Naive B cell (primary cell): Measurements from ENCODE around the gene PRR3. TPM values are rescaled to one million over a fixed set of nuclear protein-coding genes. Genes with fewer than 3 reads are reported as not detected.

Experiments used
- ATAC-seq, 2 donors: fragments of 150-1000 bp; cut with Tn5 transposase; 2 replicates each; pipeline ENCODE4 v1.10.0; 2021; ENCODE audit warnings: low read depth in 2 of 2, mild to moderate bottlenecking in 2 of 2, moderate library complexity in 2 of 2
- DNase-seq: peaks from one replicate; pipeline ENCODE4 v3.0.0; 2022
- H3K27ac Mint-ChIP-seq, 6 donors: one replicate each; pipeline ENCODE4 v1.8.0; 2020 to 2022; ENCODE audit warnings: mild to moderate bottlenecking in 6 of 6, mixed read lengths in 6 of 6, moderate library complexity in 5 of 6, inconsistent platforms in 2 of 6
- H3K27me3 Mint-ChIP-seq, 3 donors: one replicate each; pipeline ENCODE4 v1.8.0; 2021 to 2022; ENCODE audit warnings: mixed read lengths in 3 of 3, mild to moderate bottlenecking in 1 of 3
- H3K36me3 Mint-ChIP-seq, 2 donors: one replicate each; pipeline ENCODE4 v1.8.0; 2020 to 2022; ENCODE audit warnings: mixed read lengths in 2 of 2, inconsistent platforms in 1 of 2, mild to moderate bottlenecking in 1 of 2
- H3K4me1 Mint-ChIP-seq, 3 donors: one replicate each; pipeline ENCODE4 v1.8.0; 2020 to 2022; ENCODE audit warnings: mixed read lengths in 3 of 3, inconsistent platforms in 1 of 3, mild to moderate bottlenecking in 1 of 3, moderate library complexity in 1 of 3
- H3K4me3 Mint-ChIP-seq, 8 donors: one replicate each; pipeline ENCODE4 v1.8.0; 2020 to 2022; ENCODE audit warnings: mild to moderate bottlenecking in 8 of 8, mixed read lengths in 8 of 8, moderate library complexity in 8 of 8, inconsistent platforms in 2 of 8
- H3K9me3 Mint-ChIP-seq, 7 donors: one replicate each; pipeline ENCODE4 v1.8.0; 2020 to 2022; ENCODE audit warnings: mixed read lengths in 7 of 7, mild to moderate bottlenecking in 5 of 7, inconsistent platforms in 2 of 7, moderate library complexity in 1 of 7
- polyA plus RNA-seq, 6 donors: library from polyadenylated mRNA; unstranded; fragments of 300-500 nt; fragmentation: Illumina TruSeq; gene quantifications; one replicate each; pipeline ENCODE4 v1.2.3, GENCODE V29; 2021; ENCODE audit warnings: low read depth in 6 of 6

Gene PRR3
- polyA plus RNA-seq, 6 donors from 2014 or later: 8.1 to 14.2 (median 11.2) TPM

- peak overlapping the region in 1 of 8 donors; percentile 58 for H3K4me3 Mint-ChIP-seq
- peak overlapping the region in 5 of 6 donors; percentile 59 to 92 (median 75) for H3K27ac Mint-ChIP-seq
- peaks cover 27 to 33% (median 29%) of the 10 kb centered on the region in 3 donors for H3K4me1 Mint-ChIP-seq
- ATAC-seq (no peak), DNase-seq (no peak)
- H3K9me3 Mint-ChIP-seq: no peaks in the 10 kb centered on the region
- peaks cover 0 to 8% of the 10 kb centered on the region in 2 donors for H3K36me3 Mint-ChIP-seq
- no peaks in the 10 kb centered on the region for H3K27me3 Mint-ChIP-seq
Observed at GRCh38 chr6:30543821-30544220, 13.3 kb upstream of the PRR3 start.

- peak overlapping the region in 1 of 8 donors; percentile 42 for H3K4me3 Mint-ChIP-seq
- H3K36me3 Mint-ChIP-seq: peaks cover 6 to 17% of the 10 kb centered on the region in 2 donors
- H3K4me1 Mint-ChIP-seq: peaks cover 27 to 34% (median 29%) of the 10 kb centered on the region in 3 donors
- H3K27ac Mint-ChIP-seq: peak overlapping the region; percentile 31 to 92 (median 61)
- H3K9me3 Mint-ChIP-seq: no peaks in the 10 kb centered on the region
- peak; percentile 55 for DNase-seq
- ATAC-seq: peak in 1 of 2 donors; percentile 26
- no peaks in the 10 kb centered on the region for H3K27me3 Mint-ChIP-seq
Observed at GRCh38 chr6:30544666-30545272, 12.3 kb upstream of the PRR3 start.

GRCh38 chr6:30547454-30547853 is 9.6 kb upstream of the PRR3 start:
- Mint-ChIP-seq H3K9me3 (no peaks in the 10 kb centered on the region), H3K4me3 (no peak overlapping the region), H3K36me3 (peaks cover 22 to 39% of the 10 kb centered on the region in 2 donors), H3K4me1 (peaks cover 18 to 25% (median 20%) of the 10 kb centered on the region in 3 donors), H3K27ac (peak overlapping the region in 1 of 6 donors; percentile 72), H3K27me3 (no peaks in the 10 kb centered on the region)
- DNase-seq: no peak
- peak in 1 of 2 donors; percentile 25 for ATAC-seq

GRCh38 chr6:30548375-30548774 is 8.7 kb upstream of the PRR3 start:
- Mint-ChIP-seq H3K9me3 (no peaks in the 10 kb centered on the region), H3K4me3 (no peak overlapping the region), H3K27ac (peak overlapping the region in 4 of 6 donors; percentile 21 to 71 (median 23)), H3K36me3 (peaks cover 25 to 48% of the 10 kb centered on the region in 2 donors), H3K27me3 (no peaks in the 10 kb centered on the region), H3K4me1 (peaks cover 13 to 19% (median 19%) of the 10 kb centered on the region in 3 donors)
- no peak for DNase-seq
- ATAC-seq: no peak

GRCh38 chr6:30554404-30554803 is 2.7 kb upstream of the PRR3 start:
- ATAC-seq: no peak
- Mint-ChIP-seq H3K4me3 (peak overlapping the region; percentile 20 to 100 (median 99)), H3K4me1 (peaks cover 31 to 49% (median 43%) of the 10 kb centered on the region in 3 donors)

DNA sequence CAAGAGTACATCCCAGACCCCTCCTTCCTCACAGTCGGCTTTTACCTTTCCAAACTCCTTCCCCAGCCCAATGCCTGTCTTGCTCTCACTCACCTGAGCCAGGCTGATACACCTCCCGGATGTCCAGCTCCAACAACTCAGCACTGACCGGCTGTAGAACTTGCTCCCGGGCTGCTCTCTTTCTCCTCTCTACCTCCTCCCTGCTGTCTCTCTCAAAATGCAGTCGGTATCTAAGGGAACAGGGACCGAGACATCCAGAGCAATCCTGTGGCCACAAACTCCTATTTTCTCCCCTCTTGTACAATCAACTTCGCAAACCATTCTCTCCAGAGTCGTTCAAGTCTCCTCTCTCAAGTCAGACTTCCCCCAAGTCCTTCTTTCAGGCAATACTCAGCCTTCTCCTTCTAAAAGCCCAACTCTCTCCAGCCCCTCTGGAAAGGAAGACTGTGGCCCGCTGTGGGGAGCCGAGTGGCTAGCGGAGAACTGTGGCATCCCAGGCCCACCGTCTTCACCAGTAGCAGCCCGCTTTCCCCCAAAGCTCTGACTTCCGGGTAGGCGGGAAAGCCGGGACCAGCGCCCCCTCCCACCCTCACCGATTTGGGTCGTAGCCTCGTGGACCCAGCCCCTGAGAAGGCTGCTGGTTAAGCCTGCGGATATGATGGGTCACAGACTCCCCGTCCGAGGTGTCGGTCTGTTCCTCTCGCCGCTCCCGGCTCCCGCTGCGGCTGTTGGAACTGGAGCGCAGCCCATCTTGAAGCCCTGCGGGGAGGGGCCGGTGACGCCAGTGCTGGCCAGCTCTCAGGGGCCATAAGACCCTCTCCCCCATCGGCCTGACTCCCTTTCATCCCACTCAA is 1.9 kb upstream of the PRR3 start:
- no peak for DNase-seq
- Mint-ChIP-seq H3K27me3 (no peaks in the 10 kb centered on the region), H3K4me1 (peaks cover 35 to 53% (median 47%) of the 10 kb centered on the region in 3 donors), H3K4me3 (peak overlapping the region; percentile 98 to 100 (median 99)), H3K9me3 (no peaks in the 10 kb centered on the region), H3K36me3 (peaks cover 19 to 38% of the 10 kb centered on the region in 2 donors), H3K27ac (peak overlapping the region; percentile 88 to 100 (median 100))
- no peak for ATAC-seq

More at GRCh38 chr6:30554404-30554803, 2.7 kb upstream of the PRR3 start:
- H3K27ac Mint-ChIP-seq: peak overlapping the region in 5 of 6 donors; percentile 10 to 100 (median 83)
- H3K36me3 Mint-ChIP-seq: peaks cover 21 to 46% of the 10 kb centered on the region in 2 donors
- H3K27me3 Mint-ChIP-seq: no peaks in the 10 kb centered on the region
- DNase-seq: no peak
- H3K9me3 Mint-ChIP-seq: no peaks in the 10 kb centered on the region

DNA sequence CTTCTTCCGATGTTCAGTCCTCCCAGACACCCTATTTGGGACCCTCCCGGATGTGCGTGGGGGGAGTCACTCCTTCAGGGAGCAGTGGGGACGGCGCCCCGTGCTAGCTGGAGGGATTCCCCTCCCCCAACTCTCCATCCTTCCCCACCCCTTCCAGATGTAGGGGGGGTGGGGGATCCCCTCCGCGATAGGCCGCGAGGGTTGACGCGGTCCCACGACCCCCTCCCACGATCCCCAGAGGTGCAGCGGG is 1.4 kb upstream of the PRR3 start:
- Mint-ChIP-seq H3K27ac (peak overlapping the region; percentile 99 to 100 (median 100)), H3K4me3 (peak overlapping the region; percentile 98 to 100 (median 99)), H3K9me3 (no peaks in the 10 kb centered on the region), H3K4me1 (peaks cover 35 to 53% (median 49%) of the 10 kb centered on the region in 3 donors), H3K36me3 (peaks cover 16 to 32% of the 10 kb centered on the region in 2 donors), H3K27me3 (no peaks in the 10 kb centered on the region)
- no peak for ATAC-seq
- DNase-seq: no peak

DNA sequence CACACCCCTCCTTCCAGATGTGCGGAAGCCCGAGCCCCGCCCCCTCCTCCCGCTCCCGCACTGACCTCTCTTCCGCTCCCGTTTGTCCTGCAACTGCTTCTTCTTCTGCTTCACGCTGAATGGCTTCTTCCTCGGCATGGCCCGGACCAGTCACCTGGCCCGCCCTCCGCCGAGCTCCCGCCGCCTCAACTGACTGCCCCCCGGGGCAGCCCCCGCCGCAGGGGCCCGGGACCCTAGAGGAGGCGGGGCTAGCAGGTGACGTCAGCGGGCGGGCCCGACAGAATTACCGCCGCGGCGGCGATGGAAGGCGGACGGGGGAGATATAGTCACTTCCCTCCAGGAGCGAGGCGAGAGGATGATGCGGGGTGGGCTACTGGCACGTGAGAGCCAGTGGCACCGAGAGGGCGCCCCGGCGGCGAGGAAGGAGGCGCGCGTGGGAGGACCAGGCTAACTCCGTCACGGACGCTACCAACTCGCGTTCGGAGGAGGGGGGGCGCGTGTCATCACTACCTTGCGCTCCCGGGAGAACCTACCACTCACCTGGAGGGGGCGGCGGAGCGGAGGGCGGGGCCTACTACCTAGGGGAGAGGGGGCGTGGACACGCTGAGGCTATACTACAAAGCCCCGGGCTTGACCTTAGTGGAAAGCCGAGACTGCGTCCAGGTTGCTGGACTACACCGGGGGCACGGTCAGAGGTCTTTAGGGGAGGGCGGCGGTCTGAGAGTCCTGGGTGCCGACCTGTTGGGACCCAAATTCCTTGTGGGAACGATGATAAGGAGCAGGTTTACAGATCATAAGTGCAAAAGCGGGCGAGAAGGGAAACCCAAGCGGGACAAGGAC is 809 bp upstream of the PRR3 start, which contains the start of gene GNL1:
Gene GNL1 (minus strand): TSS at position 424 of the 840 bp plus-strand sequence. CDS start 286 bp downstream, at position 138.
- H3K36me3 Mint-ChIP-seq: peaks cover 12 to 28% of the 10 kb centered on the region in 2 donors

GRCh38 chr6:30557683-30557981 is 537 bp downstream of the PRR3 start:
- Mint-ChIP-seq H3K27me3 (no peaks in the 10 kb centered on the region), H3K4me3 (peak overlapping the region; percentile 98 to 100 (median 99)), H3K9me3 (no peaks in the 10 kb centered on the region), H3K27ac (peak overlapping the region; percentile 99 to 100 (median 100)), H3K4me1 (peaks cover 36 to 51% (median 49%) of the 10 kb centered on the region in 3 donors), H3K36me3 (peaks cover 1 to 22% of the 10 kb centered on the region in 2 donors)
- DNase-seq (no peak), ATAC-seq (peak in 1 of 2 donors; percentile 6)

More for the DNA sequence above, 809 bp upstream of the PRR3 start, which contains the start of gene GNL1:
- Mint-ChIP-seq H3K4me1 (peaks cover 35 to 53% (median 49%) of the 10 kb centered on the region in 3 donors), H3K4me3 (peak within 1 kb of the TSS; percentile 98 to 100 (median 99)), H3K27me3 (no peaks in the 10 kb centered on the region), H3K9me3 (no peaks in the 10 kb centered on the region), H3K27ac (peak within 1 kb of the TSS; percentile 99 to 100 (median 100))
- DNase-seq (peak; percentile 99), ATAC-seq (peak; percentile 79 to 80)

- Mint-ChIP-seq H3K36me3 (peaks cover 0 to 15% of the 10 kb centered on the region in 2 donors), H3K27me3 (no peaks in the 10 kb centered on the region), H3K4me1 (peaks cover 31 to 35% (median 33%) of the 10 kb centered on the region in 3 donors), H3K4me3 (peak overlapping the region in 1 of 8 donors; percentile 8), H3K27ac (no peak overlapping the region), H3K9me3 (no peaks in the 10 kb centered on the region)
- DNase-seq (no peak), ATAC-seq (no peak)
Observed at GRCh38 chr6:30560930-30561329, 3.8 kb downstream of the PRR3 start.

DNA sequence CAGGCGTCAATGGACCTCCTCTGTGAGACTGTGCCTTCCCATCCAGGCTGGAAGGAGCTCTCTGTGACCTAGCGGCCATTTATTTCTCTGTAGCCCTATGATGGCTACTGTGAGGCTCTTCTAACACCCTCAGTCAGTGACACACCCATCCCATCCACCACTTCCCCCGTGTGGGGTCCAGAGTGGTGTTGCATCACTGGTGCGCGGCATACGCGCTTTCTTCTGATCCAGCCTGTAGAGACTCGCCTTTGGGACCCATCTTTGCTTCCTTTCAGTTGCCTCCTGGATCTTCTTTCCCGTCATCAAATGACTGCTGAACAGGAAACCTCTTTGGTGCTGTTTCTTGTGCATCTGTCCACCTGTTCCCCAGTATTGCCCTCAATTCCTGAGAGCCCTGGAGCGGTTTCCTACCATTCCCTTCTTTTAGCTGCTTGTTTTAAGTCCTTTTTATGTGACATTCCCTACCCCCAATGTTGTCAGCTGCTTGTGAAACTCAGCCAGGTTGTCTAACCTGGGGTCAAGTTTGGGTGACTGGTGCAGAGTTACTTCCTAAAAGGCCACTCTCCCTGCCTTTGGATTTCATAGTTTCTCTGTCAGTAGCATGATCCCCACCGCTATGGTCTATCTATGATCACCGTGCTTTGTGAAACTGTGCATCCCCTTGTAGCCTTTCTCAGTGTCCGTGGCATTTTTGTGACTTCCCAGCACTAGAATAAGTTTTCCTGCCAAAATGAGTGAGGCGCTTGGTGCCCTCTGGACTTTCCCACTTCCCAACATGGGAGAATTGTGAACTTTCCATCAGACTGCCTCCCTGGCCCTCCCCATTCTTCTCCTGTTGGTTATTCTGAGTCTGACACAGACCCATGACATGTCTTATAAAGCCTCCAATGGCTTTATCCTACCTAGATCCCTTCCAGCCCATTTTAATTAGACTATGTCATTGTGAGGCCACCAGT is 5.7 kb downstream of the PRR3 start:
- Mint-ChIP-seq H3K4me1 (peaks cover 15 to 27% (median 21%) of the 10 kb centered on the region in 3 donors), H3K4me3 (peak overlapping the region in 1 of 8 donors; percentile 75), H3K9me3 (no peaks in the 10 kb centered on the region), H3K27ac (peak overlapping the region in 4 of 6 donors; percentile 57 to 89 (median 84)), H3K36me3 (peaks cover 0 to 10% of the 10 kb centered on the region in 2 donors), H3K27me3 (no peaks in the 10 kb centered on the region)
- DNase-seq (no peak), ATAC-seq (no peak)

GRCh38 chr6:30564114-30564513 is 7.0 kb downstream of the PRR3 start:
- no peak for DNase-seq
- Mint-ChIP-seq H3K27ac (peak overlapping the region in 3 of 6 donors; percentile 21 to 37 (median 30)), H3K4me1 (peaks cover 7 to 19% (median 19%) of the 10 kb centered on the region in 3 donors), H3K4me3 (no peak overlapping the region), H3K27me3 (no peaks in the 10 kb centered on the region), H3K36me3 (peaks cover 0 to 10% of the 10 kb centered on the region in 2 donors), H3K9me3 (no peaks in the 10 kb centered on the region)
- ATAC-seq: no peak
